Peyer's patch (tissue), 4 donors: ENCODE data around the gene ARNT2.

Experiments used
- POLR2A ChIP-seq, 2 donors: fragments of 450-650 bp; IDR thresholded peaks; one replicate each; pipeline ENCODE4 v1.5.1; 2017; ENCODE audit warnings: antibody characterized with exemption in 2 of 2, mild to moderate bottlenecking in 2 of 2, moderate library complexity in 2 of 2
- TF ChIP-seq, protein P1 (sequence below), 6 experiments: fragments of 450-650 bp in 4 of 6; fragments of 200-600 bp in 2 of 6; sonication (generic) in 1 of 6; IDR thresholded peaks; one replicate each; pipeline ENCODE4 v1.5.1; 2017 to 2019; ENCODE audit warnings: antibody characterized with exemption in 6 of 6, mild to moderate bottlenecking in 3 of 6, moderate library complexity in 1 of 6

DNA sequence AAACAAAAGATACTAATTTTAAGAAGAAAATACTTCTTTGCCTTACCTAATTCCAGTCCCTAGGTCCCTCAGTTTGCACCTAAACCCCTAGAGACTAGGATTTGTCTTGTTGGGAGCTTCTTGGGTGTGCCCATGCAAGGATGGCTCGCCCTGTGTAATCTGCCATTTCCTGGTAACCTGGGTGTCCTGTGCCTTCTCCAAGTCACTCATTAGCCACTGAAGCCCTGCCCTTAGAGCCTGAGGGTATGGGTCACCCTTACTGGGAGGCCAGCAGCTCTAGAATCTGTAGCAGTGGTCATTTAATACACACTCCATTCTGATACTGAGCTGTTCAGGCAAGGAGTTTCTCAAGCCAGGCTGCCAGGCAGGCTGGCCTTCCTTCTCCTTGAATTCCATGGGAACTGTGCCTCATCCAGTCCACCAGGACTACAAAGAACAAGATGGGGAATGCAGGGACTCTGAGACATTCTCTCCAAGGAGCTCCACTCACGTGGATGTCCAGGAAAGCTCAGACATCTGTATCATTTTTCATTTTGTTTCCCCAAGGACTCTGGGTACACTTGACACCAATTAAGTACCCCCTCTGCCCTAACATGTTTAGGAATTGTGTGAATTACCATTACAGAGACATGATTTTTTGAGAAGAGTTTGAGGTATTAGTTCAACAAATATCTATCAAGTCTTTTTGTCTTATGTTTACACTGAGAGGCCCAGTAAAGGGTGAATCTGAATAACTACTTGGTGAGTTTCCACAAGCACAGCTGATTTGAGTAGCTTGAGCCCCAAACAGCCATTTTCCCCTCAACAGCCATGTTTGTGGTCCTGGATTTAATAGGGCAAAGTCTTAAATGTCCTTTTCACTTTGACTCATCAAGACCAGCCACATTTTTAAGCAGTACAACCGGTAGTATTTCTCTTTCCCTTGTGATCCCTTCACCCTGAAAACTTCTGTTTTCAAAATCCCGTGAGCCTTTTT lies 52.6 kb downstream of the ARNT2 start:
- no peak for TF ChIP-seq POLR2A (IDR thresholded peaks at IDR 0.05)
- TF ChIP-seq, protein P1, sequence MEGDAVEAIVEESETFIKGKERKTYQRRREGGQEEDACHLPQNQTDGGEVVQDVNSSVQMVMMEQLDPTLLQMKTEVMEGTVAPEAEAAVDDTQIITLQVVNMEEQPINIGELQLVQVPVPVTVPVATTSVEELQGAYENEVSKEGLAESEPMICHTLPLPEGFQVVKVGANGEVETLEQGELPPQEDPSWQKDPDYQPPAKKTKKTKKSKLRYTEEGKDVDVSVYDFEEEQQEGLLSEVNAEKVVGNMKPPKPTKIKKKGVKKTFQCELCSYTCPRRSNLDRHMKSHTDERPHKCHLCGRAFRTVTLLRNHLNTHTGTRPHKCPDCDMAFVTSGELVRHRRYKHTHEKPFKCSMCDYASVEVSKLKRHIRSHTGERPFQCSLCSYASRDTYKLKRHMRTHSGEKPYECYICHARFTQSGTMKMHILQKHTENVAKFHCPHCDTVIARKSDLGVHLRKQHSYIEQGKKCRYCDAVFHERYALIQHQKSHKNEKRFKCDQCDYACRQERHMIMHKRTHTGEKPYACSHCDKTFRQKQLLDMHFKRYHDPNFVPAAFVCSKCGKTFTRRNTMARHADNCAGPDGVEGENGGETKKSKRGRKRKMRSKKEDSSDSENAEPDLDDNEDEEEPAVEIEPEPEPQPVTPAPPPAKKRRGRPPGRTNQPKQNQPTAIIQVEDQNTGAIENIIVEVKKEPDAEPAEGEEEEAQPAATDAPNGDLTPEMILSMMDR (IDR thresholded peaks at IDR 0.05), result no peak
